IPS-18c (cell line): Measurements from ENCODE around the gene CDC14A.

Experiments used
- H3K4me3 ChIP-seq: 2 replicates; pipeline ENCODE4 v1.7.0; 2013; ENCODE audit warnings: low read depth, mild to moderate bottlenecking, low read length, moderate library complexity; ENCODE audit not compliant: insufficient read depth
- H3K9me3 ChIP-seq: one replicate; pipeline ENCODE4 v1.6.1; 2013; ENCODE audit warnings: mild to moderate bottlenecking, low read length, moderate library complexity; ENCODE audit not compliant: control insufficient read depth, insufficient read depth

The CDC14A gene

GRCh38 chr1:100517515-100517914 is 165.2 kb downstream of the CDC14A start:
- no peaks in the 10 kb centered on the region for H3K9me3 ChIP-seq
- no peak overlapping the region for H3K4me3 ChIP-seq

- H3K9me3 ChIP-seq, result no peaks in the 10 kb centered on the region
- H3K4me3 ChIP-seq, result no peak overlapping the region
Measured at GRCh38 chr1:100518023-100518422, 165.7 kb downstream of the CDC14A start.

GRCh38 chr1:100523038-100523652 is 170.8 kb downstream of the CDC14A start:
- Histone ChIP-seq H3K4me3 (no peak overlapping the region), H3K9me3 (no peaks in the 10 kb centered on the region)

GRCh38 chr1:100524355-100524754 is 172.0 kb downstream of the CDC14A start:
- H3K9me3 ChIP-seq, result no peaks in the 10 kb centered on the region

GRCh38 chr1:100526894-100527293 is 174.6 kb downstream of the CDC14A start:
- no peak overlapping the region for H3K4me3 ChIP-seq
- no peaks in the 10 kb centered on the region for H3K9me3 ChIP-seq

More at GRCh38 chr1:100524355-100524754, 172.0 kb downstream of the CDC14A start:
- no peak overlapping the region for H3K4me3 ChIP-seq

GRCh38 chr1:100528871-100529270 is 176.6 kb downstream of the CDC14A start:
- H3K9me3 ChIP-seq, result no peaks in the 10 kb centered on the region
- no peak overlapping the region for H3K4me3 ChIP-seq

- Histone ChIP-seq H3K9me3 (no peaks in the 10 kb centered on the region), H3K4me3 (no peak overlapping the region)
Measured at GRCh38 chr1:100530141-100530540, 177.8 kb downstream of the CDC14A start.

- no peaks in the 10 kb centered on the region for H3K9me3 ChIP-seq
- no peak overlapping the region for H3K4me3 ChIP-seq
Measured at GRCh38 chr1:100530880-100531487, 178.7 kb downstream of the CDC14A start.

- H3K4me3 ChIP-seq, result no peak overlapping the region
- H3K9me3 ChIP-seq, result no peaks in the 10 kb centered on the region
Measured at GRCh38 chr1:100532645-100533044, 180.3 kb downstream of the CDC14A start.

GRCh38 chr1:100535264-100535663 is 183.0 kb downstream of the CDC14A start:
- H3K4me3 ChIP-seq, result no peak overlapping the region
- no peaks in the 10 kb centered on the region for H3K9me3 ChIP-seq

GRCh38 chr1:100536031-100536430 is 183.7 kb downstream of the CDC14A start:
- no peaks in the 10 kb centered on the region for H3K9me3 ChIP-seq
- no peak overlapping the region for H3K4me3 ChIP-seq

- peak overlapping the region; percentile 42 for H3K4me3 ChIP-seq
Measured at GRCh38 chr1:100538913-100539835, 186.9 kb downstream of the CDC14A start.

GRCh38 chr1:100539836-100540536 is 187.7 kb downstream of the CDC14A start:
- H3K9me3 ChIP-seq, result no peaks in the 10 kb centered on the region
- peak overlapping the region; percentile 42; the same call in 1 of the 2 replicates for H3K4me3 ChIP-seq

More at GRCh38 chr1:100538913-100539835, 186.9 kb downstream of the CDC14A start:
- H3K9me3 ChIP-seq, result no peaks in the 10 kb centered on the region

- Histone ChIP-seq H3K4me3 (no peak overlapping the region), H3K9me3 (no peaks in the 10 kb centered on the region)
Measured at GRCh38 chr1:100542285-100542684, 190.0 kb downstream of the CDC14A start.

GRCh38 chr1:100543640-100544039 is 191.3 kb downstream of the CDC14A start:
- H3K9me3 ChIP-seq, result no peaks in the 10 kb centered on the region

GRCh38 chr1:100544791-100545190 is 192.5 kb downstream of the CDC14A start:
- Histone ChIP-seq H3K4me3 (no peak overlapping the region), H3K9me3 (no peaks in the 10 kb centered on the region)

More at GRCh38 chr1:100543640-100544039, 191.3 kb downstream of the CDC14A start:
- H3K4me3 ChIP-seq, result no peak overlapping the region

GRCh38 chr1:100545855-100546254 is 193.5 kb downstream of the CDC14A start:
- H3K9me3 ChIP-seq, result no peaks in the 10 kb centered on the region
- no peak overlapping the region for H3K4me3 ChIP-seq
